IMR-90 (cell line): ENCODE measurements around the gene CLC. TPM values are rescaled to one million over a fixed set of nuclear protein-coding genes. Genes with fewer than 3 reads are reported as not detected.
A peak's percentile ranks its signal among the peaks of the same experiment; 100 is the strongest.

Experiments
- ATAC-seq: fragments of 200-7000 bp; cut with Tn5 transposase; 2 replicates; pipeline ENCODE4 v1.9.1; 2020; ENCODE audit warnings: low read depth, mild to moderate bottlenecking, moderate library complexity
- BruUV-seq: library from RNA; stranded (reverse); fragments of 400-500 nt; replicated peaks from 2 replicates; lab custom pipeline; 2021; lab: Mats Ljungman, UMichigan
- CTCF ChIA-PET: fragments of 300-600 bp; formaldehyde crosslinking; extraction: SDS; loops from one replicate; lab custom pipeline; 2021; ENCODE audit warnings: antibody characterized with exemption; lab: Yijun Ruan, JAX
- POLR2A ChIA-PET: fragments of 300-600 bp; sonication (Branson Sonifier 250); formaldehyde crosslinking; loops from one replicate; lab custom pipeline; 2022; ENCODE audit warnings: antibody characterized with exemption; ENCODE audit not compliant: unreplicated experiment; lab: Charles Lee
- DNase-seq: peaks from one replicate; pipeline ENCODE4 v3.0.0; 2013
- H2AFZ ChIP-seq: replicated peaks from 2 replicates; pipeline ENCODE3; 2013; ENCODE audit warnings: low read length, mild to moderate bottlenecking; ENCODE audit not compliant: poor library complexity
- H2AK5ac ChIP-seq: 2 replicates; pipeline ENCODE4 v1.6.1; 2013; ENCODE audit warnings: low read depth, low read length, inconsistent platforms
- H2AK9ac ChIP-seq: replicated peaks from 2 replicates; pipeline ENCODE3; 2013; ENCODE audit warnings: mild to moderate bottlenecking, low read depth, low read length, moderate library complexity; ENCODE audit not compliant: poor library complexity
- H2BK120ac ChIP-seq: 2 replicates; pipeline ENCODE4 v1.6.1; 2013; ENCODE audit warnings: low read depth, low read length, inconsistent platforms
- H2BK15ac ChIP-seq: 3 replicates; pipeline ENCODE4 v1.6.1; 2013; ENCODE audit warnings: low read depth, low read length, inconsistent platforms
- H2BK20ac ChIP-seq: 2 replicates; pipeline ENCODE4 v1.6.1; 2013; ENCODE audit warnings: low read depth, mild to moderate bottlenecking, inconsistent platforms, low read length, moderate library complexity
- H2BK5ac ChIP-seq: 2 replicates; pipeline ENCODE4 v1.6.1; 2013; ENCODE audit warnings: mild to moderate bottlenecking, low read depth, low read length, inconsistent platforms; ENCODE audit not compliant: poor library complexity, severe bottlenecking
- H3K14ac ChIP-seq: replicated peaks from 2 replicates; pipeline ENCODE4 v1.6.1; 2013; ENCODE audit warnings: low read depth, low read length, inconsistent platforms
- H3K18ac ChIP-seq: 2 replicates; pipeline ENCODE4 v1.6.1; 2013; ENCODE audit warnings: low read depth, low read length, control low read depth
- H3K23ac ChIP-seq: 2 replicates; pipeline ENCODE4 v1.6.1; 2013; ENCODE audit warnings: low read depth, low read length, inconsistent platforms
- H3K27ac ChIP-seq: 2 replicates; pipeline ENCODE4 v1.5.1; 2013; ENCODE audit warnings: mild to moderate bottlenecking, control low read depth, low read length; ENCODE audit not compliant: insufficient read depth
- H3K27me3 ChIP-seq: 2 replicates; pipeline ENCODE4 v1.6.1; 2013; ENCODE audit warnings: low read length; ENCODE audit not compliant: control insufficient read depth, insufficient read depth
- H3K36me3 ChIP-seq: 2 replicates; pipeline ENCODE4 v1.6.1; 2013; ENCODE audit warnings: low read length, mixed read lengths; ENCODE audit not compliant: control insufficient read depth, insufficient read depth
- H3K4ac ChIP-seq: 2 replicates; pipeline ENCODE4 v1.6.1; 2013; ENCODE audit warnings: low read depth, low read length, inconsistent platforms
- H3K4me1 ChIP-seq: 2 replicates; pipeline ENCODE4 v1.6.1; 2013; ENCODE audit warnings: low read length, mixed read lengths; ENCODE audit not compliant: control insufficient read depth, insufficient read depth
- H3K4me2 ChIP-seq: 2 replicates; pipeline ENCODE4 v1.6.1; 2013; ENCODE audit warnings: low read depth, mild to moderate bottlenecking, control low read depth, low read length, moderate library complexity
- H3K4me3 ChIP-seq: 2 replicates; pipeline ENCODE4 v1.5.1; 2013; ENCODE audit warnings: low read depth, mild to moderate bottlenecking, control low read depth, low read length, moderate library complexity; ENCODE audit not compliant: insufficient read depth
- H3K56ac ChIP-seq: 2 replicates; pipeline ENCODE4 v1.6.1; 2013; ENCODE audit warnings: low read length, inconsistent platforms; ENCODE audit not compliant: insufficient read depth; ENCODE audit errors: extremely low read depth
- H3K79me1 ChIP-seq, 2 experiments: 2 replicates each; pipeline ENCODE4 v1.6.1; 2013; ENCODE audit warnings: low read length in 2 of 2, inconsistent platforms in 1 of 2, low read depth in 1 of 2
- H3K9ac ChIP-seq: 2 replicates; pipeline ENCODE4 v1.6.1; 2013; ENCODE audit warnings: low read depth, low read length, control low read depth
- H3K9me1 ChIP-seq: 2 replicates; pipeline ENCODE4 v1.6.1; 2013; ENCODE audit warnings: low read length, inconsistent platforms; ENCODE audit not compliant: insufficient read depth
- H3K9me3 ChIP-seq: 2 replicates; pipeline ENCODE4 v1.6.1; 2013; ENCODE audit warnings: low read length; ENCODE audit not compliant: control insufficient read depth, insufficient read depth
- H4K20me1 ChIP-seq: 2 replicates; pipeline ENCODE4 v1.6.1; 2013; ENCODE audit warnings: low read length, inconsistent platforms; ENCODE audit not compliant: insufficient read depth
- H4K5ac ChIP-seq: 2 replicates; pipeline ENCODE4 v1.6.1; 2013; ENCODE audit warnings: mild to moderate bottlenecking, low read depth, low read length, control low read depth
- H4K8ac ChIP-seq, 2 experiments: 2 replicates each; pipeline ENCODE4 v1.6.1; 2013; ENCODE audit warnings: low read depth in 2 of 2, low read length in 2 of 2, control low read depth in 1 of 2, inconsistent platforms in 1 of 2
- H4K91ac ChIP-seq: 2 replicates; pipeline ENCODE4 v1.6.1; 2013; ENCODE audit warnings: low read depth, low read length, inconsistent platforms; ENCODE audit not compliant: insufficient read depth
- BHLHE40 ChIP-seq: fragments of 150-350 bp; IDR thresholded peaks from 2 replicates; pipeline ENCODE4 v1.6.1; 2016; ENCODE audit warnings: mild to moderate bottlenecking, low read depth, low read length
- CEBPB ChIP-seq: IDR thresholded peaks from 2 replicates; pipeline ENCODE4 v1.6.1; 2012; ENCODE audit warnings: low read depth, low read length, improper control_type of control experiment
- CHD1 ChIP-seq: IDR thresholded peaks from 2 replicates; pipeline ENCODE4 v1.6.1; 2012; ENCODE audit warnings: low read depth, low read length, improper control_type of control experiment
- FOS ChIP-seq: fragments of 150-350 bp; IDR thresholded peaks from 2 replicates; pipeline ENCODE4 v1.6.1; 2016; ENCODE audit warnings: low read depth, low read length
- MAFK ChIP-seq: IDR thresholded peaks from 2 replicates; pipeline ENCODE4 v1.6.1; 2012; ENCODE audit warnings: low read depth, low read length, improper control_type of control experiment
- MAZ ChIP-seq: IDR thresholded peaks from 2 replicates; pipeline ENCODE4 v1.6.1; 2012; ENCODE audit warnings: low read depth, mild to moderate bottlenecking, low read length, improper control_type of control experiment, moderate library complexity, borderline replicate concordance
- MXI1 ChIP-seq: IDR thresholded peaks from 2 replicates; pipeline ENCODE4 v1.6.1; 2012; ENCODE audit warnings: low read depth, mild to moderate bottlenecking, low read length, moderate library complexity, borderline replicate concordance
- NFE2L2 ChIP-seq: fragments of 150-350 bp; IDR thresholded peaks from 2 replicates; pipeline ENCODE4 v1.6.1; 2016; ENCODE audit warnings: low read depth, mild to moderate bottlenecking, low read length
- POLR2A ChIP-seq: IDR thresholded peaks from 2 replicates; pipeline ENCODE4 v1.6.1; 2012; ENCODE audit warnings: mild to moderate bottlenecking, low read depth, low read length
- RAD21 ChIP-seq: IDR thresholded peaks from 2 replicates; pipeline ENCODE4 v1.6.1; 2012; ENCODE audit warnings: low read length, improper control_type of control experiment
- RCOR1 ChIP-seq: IDR thresholded peaks from 2 replicates; pipeline ENCODE4 v1.6.1; 2012; ENCODE audit warnings: mild to moderate bottlenecking, low read length, improper control_type of control experiment; ENCODE audit not compliant: insufficient replicate concordance
- RFX5 ChIP-seq: IDR thresholded peaks from 2 replicates; pipeline ENCODE4 v1.8.0; 2012; ENCODE audit warnings: low read depth, mild to moderate bottlenecking, low read length, moderate library complexity
- SMC3 ChIP-seq: fragments of 150-350 bp; IDR thresholded peaks from 2 replicates; pipeline ENCODE4 v1.6.1; 2016; ENCODE audit warnings: low read depth, mild to moderate bottlenecking, antibody characterized with exemption, low read length, moderate library complexity
- WGBS, 2 experiments: methylation state at CpG; one replicate each; pipeline versions ENCODE4 v1.1.5 to v1.1.7; 2013; ENCODE audit warnings: missing lambda C conversion rate in 2 of 2; ENCODE audit not compliant: insufficient read length in 1 of 2; ENCODE audit errors: extremely low coverage in 2 of 2; 5-methylcytosine and 5-hydroxymethylcytosine counted together
- dilution Hi-C: fragments of 300-500 bp; cut with HindIII; formaldehyde crosslinking; loops from one replicate; pipeline ENCODE4 v1.14.3; 2018; ENCODE audit warnings: low sequenced_read_pairs; ENCODE audit not compliant: unreplicated experiment
- in situ Hi-C: fragments of 300-500 bp; cut with MboI; formaldehyde crosslinking; loops from 3 replicates; pipeline ENCODE4 v1.14.3; 2019; ENCODE audit warnings: low sequenced_read_pairs, inconsistent platforms, mixed read lengths
- intact Hi-C: fragments of 100-400 bp; cut with micrococcal nuclease; formaldehyde crosslinking; loops from 2 replicates; pipeline ENCODE4 v1.10.0; 2022
- polyA plus RNA-seq, 3 experiments: library from polyadenylated mRNA; depleted of rRNA; stranded (reverse); fragments of >200 nt; gene quantifications; 2 replicates each; pipeline ENCODE4 v1.2.3, GENCODE V29; 2012; ENCODE audit warnings: low replicate concordance in 1 of 3
- total RNA-seq: library from RNA; depleted of rRNA; stranded (reverse); fragments of >200 nt; gene quantifications from 2 replicates; pipeline ENCODE4 v1.2.3, GENCODE V29; 2012
- TF ChIP-seq, protein P1 (sequence below): conservative IDR thresholded peaks from 2 replicates; pipeline ENCODE4 v1.5.1; 2012; ENCODE audit warnings: mild to moderate bottlenecking, low read depth, low read length, improper control_type of control experiment
- TF ChIP-seq, protein P2 (sequence below): fragments of 150-350 bp; IDR thresholded peaks from 2 replicates; pipeline ENCODE4 v1.6.1; 2016; ENCODE audit warnings: low read depth, mild to moderate bottlenecking, low read length, moderate library complexity, borderline replicate concordance
- TF ChIP-seq, protein P3 (sequence below): fragments of 150-350 bp; IDR thresholded peaks from 2 replicates; pipeline ENCODE4 v1.6.1; 2017; ENCODE audit warnings: mild to moderate bottlenecking, antibody characterized with exemption, low read length, low read depth

CLC gene
- total and polyA plus RNA-seq, 2 of the 4 experiments (the other 2 are of a cell fraction): not detected

DNA sequence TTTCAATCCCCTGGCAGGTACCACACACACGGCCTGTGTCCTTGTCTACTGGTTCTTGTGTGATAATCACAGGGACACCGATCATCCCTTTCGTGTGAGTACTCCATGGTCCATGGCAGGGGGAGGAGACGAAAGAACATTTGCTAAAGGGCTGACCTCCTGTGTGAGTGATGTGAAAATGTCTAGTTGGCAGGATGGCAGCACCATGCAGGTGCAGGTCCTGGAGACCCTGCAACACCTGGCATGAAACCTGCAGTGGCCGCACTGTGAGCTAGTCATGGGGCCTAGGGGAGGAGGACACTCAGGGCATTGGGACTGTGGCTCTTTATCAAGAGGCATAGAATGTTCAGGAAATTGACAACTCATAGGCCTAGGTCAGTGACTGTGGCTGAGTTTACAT lies 56.4 kb downstream of the CLC start:
- Histone ChIP-seq H3K27me3 (no peaks in the 10 kb centered on the region), H3K56ac (no peak overlapping the region), H3K14ac (no peak overlapping the region), H2AK5ac (no peak overlapping the region), H4K5ac (no peak overlapping the region), H2BK120ac (no peak overlapping the region), H3K9me3 (no peaks in the 10 kb centered on the region), H4K20me1 (no peaks in the 10 kb centered on the region), H2BK15ac (no peak overlapping the region), H3K4me1 (no peaks in the 10 kb centered on the region), H2AK9ac (peak overlapping the region; percentile 19), H3K18ac (no peak overlapping the region), H3K9me1 (no peaks in the 10 kb centered on the region), H3K27ac (no peak overlapping the region), H3K23ac (no peak overlapping the region), H3K4me2 (no peak overlapping the region), H3K4ac (no peak overlapping the region), H2BK5ac (no peak overlapping the region), H4K91ac (no peak overlapping the region), H3K9ac (no peak overlapping the region), H2AFZ (no peak overlapping the region), H3K36me3 (no peaks in the 10 kb centered on the region), H4K8ac (no peak overlapping the region), H2BK20ac (no peak overlapping the region), H3K4me3 (no peak overlapping the region), H3K79me1 (no peaks in the 10 kb centered on the region)
- ATAC-seq (no peak), DNase-seq (no peak)
- dilution Hi-C loops (no loop called here), intact Hi-C loops (no loop called here), in situ Hi-C loops (no loop called here)
- BruUV-seq: no TSS peak
- ChIA-PET POLR2A (no interaction called here), CTCF (no interaction called here)
- TF ChIP-seq, protein P1, sequence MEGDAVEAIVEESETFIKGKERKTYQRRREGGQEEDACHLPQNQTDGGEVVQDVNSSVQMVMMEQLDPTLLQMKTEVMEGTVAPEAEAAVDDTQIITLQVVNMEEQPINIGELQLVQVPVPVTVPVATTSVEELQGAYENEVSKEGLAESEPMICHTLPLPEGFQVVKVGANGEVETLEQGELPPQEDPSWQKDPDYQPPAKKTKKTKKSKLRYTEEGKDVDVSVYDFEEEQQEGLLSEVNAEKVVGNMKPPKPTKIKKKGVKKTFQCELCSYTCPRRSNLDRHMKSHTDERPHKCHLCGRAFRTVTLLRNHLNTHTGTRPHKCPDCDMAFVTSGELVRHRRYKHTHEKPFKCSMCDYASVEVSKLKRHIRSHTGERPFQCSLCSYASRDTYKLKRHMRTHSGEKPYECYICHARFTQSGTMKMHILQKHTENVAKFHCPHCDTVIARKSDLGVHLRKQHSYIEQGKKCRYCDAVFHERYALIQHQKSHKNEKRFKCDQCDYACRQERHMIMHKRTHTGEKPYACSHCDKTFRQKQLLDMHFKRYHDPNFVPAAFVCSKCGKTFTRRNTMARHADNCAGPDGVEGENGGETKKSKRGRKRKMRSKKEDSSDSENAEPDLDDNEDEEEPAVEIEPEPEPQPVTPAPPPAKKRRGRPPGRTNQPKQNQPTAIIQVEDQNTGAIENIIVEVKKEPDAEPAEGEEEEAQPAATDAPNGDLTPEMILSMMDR: no peak
- no peak for TF ChIP-seq POLR2A
- no peak for TF ChIP-seq RFX5
- no peak for TF ChIP-seq NFE2L2
- no peak for TF ChIP-seq MXI1
- no peak for TF ChIP-seq RCOR1
- TF ChIP-seq MAFK: no peak
- TF ChIP-seq, protein P2, sequence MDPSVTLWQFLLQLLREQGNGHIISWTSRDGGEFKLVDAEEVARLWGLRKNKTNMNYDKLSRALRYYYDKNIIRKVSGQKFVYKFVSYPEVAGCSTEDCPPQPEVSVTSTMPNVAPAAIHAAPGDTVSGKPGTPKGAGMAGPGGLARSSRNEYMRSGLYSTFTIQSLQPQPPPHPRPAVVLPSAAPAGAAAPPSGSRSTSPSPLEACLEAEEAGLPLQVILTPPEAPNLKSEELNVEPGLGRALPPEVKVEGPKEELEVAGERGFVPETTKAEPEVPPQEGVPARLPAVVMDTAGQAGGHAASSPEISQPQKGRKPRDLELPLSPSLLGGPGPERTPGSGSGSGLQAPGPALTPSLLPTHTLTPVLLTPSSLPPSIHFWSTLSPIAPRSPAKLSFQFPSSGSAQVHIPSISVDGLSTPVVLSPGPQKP: no peak
- TF ChIP-seq, protein P3, sequence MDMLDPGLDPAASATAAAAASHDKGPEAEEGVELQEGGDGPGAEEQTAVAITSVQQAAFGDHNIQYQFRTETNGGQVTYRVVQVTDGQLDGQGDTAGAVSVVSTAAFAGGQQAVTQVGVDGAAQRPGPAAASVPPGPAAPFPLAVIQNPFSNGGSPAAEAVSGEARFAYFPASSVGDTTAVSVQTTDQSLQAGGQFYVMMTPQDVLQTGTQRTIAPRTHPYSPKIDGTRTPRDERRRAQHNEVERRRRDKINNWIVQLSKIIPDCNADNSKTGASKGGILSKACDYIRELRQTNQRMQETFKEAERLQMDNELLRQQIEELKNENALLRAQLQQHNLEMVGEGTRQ: no peak
- TF ChIP-seq CEBPB: no peak
- no peak for TF ChIP-seq CHD1
- no peak for TF ChIP-seq SMC3
- TF ChIP-seq RAD21: no peak
- TF ChIP-seq BHLHE40: no peak
- TF ChIP-seq FOS: no peak
- no peak for TF ChIP-seq MAZ
- WGBS, 2 experiments: no CpG with 5 or more reads among the region's 5 CpGs
